ENCODE results near the gene ATCAY.
"Not testable (repeated sequence)": the region's sequence is repeated elsewhere in the genome, so short reads cannot be mapped to it uniquely, and the experiment has no call there.

The ATCAY gene

DNA sequence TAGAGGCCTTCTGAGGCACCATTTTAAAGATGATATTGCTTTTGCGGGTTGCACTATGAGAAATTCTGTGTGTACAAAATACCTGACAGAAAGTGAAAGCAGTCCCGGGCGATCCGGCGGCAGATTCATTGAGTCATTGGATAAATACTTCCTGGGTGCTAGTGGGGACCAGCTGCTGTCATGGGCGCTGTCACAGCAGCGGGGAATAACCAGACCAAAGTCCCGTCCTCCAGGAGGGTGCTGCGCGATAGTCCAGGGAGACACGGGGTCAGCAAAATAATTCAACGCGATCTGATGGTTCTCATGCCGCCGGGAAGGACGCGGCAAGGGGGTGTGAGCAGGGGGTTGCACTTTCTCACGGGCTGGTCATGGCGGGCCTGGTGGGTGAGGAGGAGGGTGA lies 25.2 kb upstream of the ATCAY start:
- no peak for DNase-seq (ENCODE audit: low read depth in 2 of 2)

DNA sequence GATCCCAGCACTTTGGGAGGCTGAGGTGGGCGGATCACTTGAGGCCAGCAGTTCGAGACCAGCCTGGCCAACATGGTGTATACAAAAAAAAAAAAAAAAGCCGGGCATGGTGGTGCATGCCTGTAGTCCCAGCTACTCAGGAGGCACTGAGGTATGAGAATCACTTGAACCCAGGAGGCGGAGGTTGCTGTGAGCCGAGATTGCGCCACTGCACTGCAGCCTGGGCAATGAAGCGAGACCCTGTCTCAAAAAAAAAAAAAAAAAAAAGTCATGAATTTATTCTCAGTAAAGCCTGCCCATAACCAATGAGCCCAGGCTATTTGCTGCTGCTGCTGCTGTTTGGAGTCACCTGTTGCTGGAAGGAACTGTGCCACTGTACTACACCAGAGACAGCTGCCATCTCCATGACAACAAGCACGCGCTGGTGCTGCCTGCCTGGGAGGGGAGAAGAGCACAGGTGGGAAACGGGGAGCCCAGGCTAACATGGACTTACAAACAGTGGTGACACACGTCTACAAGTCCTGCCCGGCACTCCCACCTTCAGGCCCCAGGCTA lies 23.0 kb upstream of the ATCAY start:
- DNase-seq (ENCODE audit: low read depth in 2 of 2) = no peak

DNA sequence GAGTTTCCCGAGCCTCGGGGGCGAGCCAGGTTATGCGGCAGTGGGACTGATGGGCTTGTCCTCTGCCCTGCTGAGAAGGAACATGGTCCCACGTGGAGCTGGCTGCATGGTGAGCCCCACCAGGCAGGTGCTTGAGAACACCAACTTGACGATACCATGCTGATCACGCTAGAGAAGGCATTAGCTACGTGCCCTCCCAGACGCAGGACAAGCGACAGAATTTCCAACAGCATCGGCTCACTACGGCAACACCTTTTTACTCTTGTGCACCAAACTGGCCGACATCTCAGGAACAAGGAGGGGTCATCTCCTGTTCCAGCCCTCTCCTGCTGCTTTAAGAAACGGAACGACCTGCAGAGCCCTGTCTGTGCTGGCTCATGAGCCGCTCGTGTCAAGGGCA lies 20.0 kb upstream of the ATCAY start:
- DNase-seq (ENCODE audit: low read depth in 2 of 2) = no peak

DNA sequence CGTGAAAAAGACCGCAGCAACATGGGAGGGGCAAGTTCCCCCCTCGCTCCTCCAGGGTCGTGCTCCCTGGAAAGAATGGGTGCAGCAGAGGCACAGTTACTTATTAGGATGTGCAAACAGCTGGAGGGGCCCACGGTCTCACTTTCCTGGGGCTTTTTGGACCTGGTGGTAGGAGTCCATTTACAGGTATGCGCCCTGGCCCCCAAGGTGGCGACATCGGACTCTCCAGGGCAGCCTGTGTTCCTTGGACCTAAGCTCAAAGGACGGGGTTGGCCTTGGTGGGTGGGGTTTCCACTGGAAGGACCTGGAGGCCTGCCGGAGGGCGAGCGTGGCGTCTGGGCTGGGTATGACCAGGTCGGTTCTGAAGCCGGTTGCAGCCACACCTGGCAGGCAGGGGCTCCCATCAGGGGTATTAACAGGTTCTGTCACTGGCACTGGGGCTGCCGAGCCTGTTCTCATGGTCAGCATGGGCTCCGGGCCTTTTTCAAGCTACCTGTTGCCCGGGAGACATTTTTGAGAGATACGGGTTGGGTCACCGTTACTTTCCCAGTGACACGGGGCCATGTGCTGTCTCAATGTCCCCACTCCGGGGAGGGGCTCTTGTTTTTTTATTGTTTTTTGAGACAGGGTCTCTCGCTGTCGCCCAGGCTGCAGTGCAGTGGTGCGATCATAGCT lies 17.5 kb upstream of the ATCAY start:
- DNase-seq (ENCODE audit: low read depth in 2 of 2) = no peak

DNA sequence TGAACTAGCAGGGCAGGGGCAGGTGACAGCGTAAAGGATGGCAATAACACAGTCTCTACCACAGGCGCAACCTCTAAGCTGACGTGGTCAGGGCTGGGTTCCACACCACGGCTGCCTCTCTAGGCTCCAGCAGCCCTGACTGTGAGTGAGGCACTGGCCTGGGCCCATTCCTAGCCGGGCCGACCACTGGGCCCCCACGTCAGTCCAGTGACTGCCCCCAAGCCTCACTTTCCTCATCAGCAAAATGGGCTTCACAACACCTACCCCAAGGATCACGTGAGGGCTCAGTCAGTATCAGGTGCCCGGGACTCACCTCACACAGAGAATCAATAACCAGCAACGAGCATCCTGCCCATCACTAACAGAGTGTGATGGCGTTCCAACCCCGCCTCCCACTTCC lies 16.8 kb upstream of the ATCAY start:
- no peak for DNase-seq (ENCODE audit: low read depth in 2 of 2)

DNA sequence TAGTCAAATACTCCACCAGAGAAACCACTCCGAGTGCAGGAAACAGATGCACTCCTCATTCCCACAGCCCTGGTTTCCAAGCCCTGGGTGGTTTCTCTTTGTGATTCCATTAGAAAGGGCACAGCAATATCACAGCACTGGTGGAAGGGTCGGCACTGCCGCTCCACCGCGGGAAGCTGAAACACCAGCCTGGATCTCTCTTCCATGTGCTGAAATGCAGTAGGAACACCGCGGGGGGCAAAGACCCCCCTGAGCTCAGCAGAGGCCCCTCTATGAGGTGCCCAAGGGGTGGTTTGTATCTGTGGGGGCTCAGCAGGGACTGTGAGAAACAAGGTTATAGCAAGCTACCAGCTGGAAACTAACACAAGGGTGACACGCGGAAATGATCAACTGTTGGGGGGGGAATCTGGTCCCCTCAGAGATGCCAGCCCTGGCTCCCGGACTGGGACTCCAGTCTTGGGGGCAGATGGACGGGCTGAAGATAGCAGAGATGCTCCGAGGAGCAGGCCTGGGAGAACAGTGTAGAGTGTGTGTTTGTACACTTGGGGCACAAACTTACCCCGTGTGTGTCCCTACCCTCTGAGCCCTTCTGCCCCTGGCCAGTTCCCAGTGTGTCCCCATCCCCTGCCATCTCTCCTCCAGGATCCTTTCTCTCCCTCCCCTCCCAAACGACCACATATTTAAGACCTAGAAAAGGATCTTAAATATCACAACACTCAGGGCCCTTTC lies 13.4 kb upstream of the ATCAY start:
- no peak for DNase-seq (ENCODE audit: low read depth in 2 of 2)

DNA sequence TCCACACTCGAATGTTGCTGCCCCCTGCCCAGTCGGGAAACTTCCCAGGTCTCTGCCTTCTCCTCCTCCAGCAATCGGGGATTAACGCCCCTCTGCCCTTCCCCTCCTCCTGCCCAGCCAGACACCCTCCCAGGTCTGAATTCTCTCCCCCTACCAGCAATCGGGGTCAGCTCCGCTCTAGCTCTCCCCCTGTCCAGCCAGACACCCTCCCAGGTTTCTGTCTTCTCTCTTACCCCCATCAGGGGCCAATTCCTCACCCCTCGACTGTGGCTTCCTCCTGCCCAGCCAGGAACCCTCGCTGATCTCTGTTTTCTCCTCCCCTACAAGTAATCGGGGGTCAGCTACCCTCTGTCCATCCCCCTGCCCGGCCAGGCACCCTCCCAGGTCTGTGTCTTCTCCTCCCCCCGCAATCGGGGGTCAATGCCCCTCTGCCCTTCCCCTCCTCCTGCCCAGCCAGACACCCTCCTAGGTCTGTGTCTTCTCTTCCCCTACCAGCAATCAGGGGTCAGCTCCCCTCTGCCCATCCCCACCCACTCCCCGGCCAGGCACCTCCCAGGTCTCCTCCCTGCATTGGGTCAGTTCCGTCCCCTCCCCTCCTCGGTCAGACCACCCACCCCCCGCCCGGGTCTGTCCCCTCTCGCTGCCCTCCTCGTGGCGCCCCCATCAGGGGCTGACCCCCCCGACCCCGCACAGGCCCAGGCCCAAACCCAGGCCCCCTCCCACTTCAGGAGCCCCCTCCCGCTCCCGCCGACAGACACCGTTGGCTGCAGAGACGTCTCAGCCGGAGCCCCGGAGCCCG lies 12.3 kb upstream of the ATCAY start:
- no peak for DNase-seq (ENCODE audit: low read depth in 2 of 2)

DNA sequence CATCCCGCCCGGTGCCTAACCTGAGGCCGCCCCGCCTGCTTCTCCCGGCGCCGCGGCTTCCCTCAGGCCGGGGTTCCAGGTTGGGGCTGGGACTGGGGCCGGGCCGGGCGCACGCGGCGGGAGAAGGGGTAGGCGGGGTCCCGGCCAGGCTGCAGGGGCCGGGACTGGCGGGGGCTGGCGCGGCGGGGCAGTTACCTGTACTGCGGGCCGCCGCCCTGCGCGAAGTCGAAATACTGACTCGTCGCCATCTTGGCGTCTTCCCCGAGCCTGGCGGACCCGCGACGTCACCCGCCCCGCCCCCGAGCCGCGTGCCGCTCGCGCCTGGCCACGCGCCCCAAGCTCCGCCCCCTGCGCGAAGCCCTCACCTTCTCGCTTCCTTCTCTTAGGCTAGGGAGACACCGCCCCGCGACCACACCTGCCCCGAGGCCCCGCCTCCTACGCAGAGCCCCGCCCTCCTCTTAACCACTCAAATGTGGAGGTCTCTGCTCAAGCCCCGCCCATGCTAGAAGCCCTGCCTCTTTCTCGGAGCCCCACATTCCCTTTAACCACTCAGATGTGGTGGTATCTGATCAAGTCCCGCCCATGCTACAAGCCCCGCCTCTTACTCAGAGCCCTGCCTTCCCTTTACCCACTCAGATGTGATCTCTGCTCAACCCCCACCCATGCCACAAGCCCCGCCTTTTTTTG lies 11.6 kb upstream of the ATCAY start, which contains the start of gene ZFR2:
Gene ZFR2 (minus strand): TSS at position 269 of the 687 bp plus-strand sequence. CDS start 21 bp downstream, at position 248.
- peak in 1 of 2 donors; percentile 10 for DNase-seq (ENCODE audit: low read depth in 2 of 2)

DNA sequence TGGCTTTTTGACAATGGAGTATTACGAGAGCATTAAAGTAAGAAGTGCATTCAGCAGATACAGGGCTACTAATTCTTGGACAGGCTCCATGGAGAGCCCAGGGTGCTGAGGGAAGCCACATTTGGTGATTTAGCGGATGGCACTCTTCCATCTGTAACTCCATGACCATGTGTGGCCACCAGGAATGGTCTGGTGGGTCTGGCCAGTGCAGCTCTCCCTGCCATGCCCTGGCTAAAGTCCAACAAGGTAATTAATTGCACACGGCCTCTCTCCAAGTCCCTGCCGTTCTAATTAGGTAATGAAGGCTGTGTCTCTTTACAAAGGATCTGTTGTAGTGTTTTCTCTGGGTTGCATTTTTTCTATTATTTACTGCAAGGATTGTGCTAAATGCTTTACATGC lies 7.3 kb upstream of the ATCAY start:
- DNase-seq (ENCODE audit: low read depth in 2 of 2) = no peak

DNA sequence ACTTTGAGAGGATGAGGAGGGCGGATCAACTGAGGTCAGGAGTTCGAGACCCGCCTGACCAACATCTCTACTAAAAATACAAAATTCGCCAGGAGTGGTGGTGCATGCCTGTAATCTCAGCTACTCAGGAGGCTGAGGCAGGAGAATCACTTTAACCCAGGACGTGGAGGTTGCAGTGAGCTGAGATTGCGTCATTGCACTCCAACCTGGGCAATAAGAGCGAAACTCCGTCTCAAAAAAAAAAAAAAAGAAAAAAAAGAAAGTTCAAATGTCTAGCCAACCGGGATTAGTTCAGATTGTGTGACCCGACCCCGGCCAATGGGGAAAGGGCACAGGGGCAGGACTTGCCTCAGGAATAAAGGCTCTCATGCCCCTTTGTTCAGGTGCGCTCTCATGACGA lies 5.8 kb upstream of the ATCAY start:
- not testable (repeated sequence) for DNase-seq (ENCODE audit: low read depth in 2 of 2)

DNA sequence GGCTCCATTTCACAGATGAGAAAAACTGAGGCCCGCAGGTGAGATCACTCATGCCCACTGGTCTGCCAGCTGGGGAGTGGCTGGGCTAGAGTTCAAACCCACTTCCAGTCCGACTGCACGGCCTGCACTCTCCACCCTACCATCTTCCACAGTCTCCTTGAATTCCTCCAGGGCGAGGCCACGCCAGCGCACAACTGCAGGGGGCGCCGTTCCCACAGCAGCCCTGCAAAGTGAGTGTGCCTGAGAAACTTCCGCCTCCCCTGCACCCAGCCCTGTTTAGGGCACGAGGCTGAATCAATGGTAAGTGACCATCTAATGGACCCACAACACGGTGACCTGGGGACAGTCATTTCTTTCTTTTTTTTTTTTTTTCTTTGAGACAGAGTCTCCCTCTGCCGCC lies 829 bp upstream of the ATCAY start:
- DNase-seq (ENCODE audit: low read depth in 2 of 2) = no peak

DNA sequence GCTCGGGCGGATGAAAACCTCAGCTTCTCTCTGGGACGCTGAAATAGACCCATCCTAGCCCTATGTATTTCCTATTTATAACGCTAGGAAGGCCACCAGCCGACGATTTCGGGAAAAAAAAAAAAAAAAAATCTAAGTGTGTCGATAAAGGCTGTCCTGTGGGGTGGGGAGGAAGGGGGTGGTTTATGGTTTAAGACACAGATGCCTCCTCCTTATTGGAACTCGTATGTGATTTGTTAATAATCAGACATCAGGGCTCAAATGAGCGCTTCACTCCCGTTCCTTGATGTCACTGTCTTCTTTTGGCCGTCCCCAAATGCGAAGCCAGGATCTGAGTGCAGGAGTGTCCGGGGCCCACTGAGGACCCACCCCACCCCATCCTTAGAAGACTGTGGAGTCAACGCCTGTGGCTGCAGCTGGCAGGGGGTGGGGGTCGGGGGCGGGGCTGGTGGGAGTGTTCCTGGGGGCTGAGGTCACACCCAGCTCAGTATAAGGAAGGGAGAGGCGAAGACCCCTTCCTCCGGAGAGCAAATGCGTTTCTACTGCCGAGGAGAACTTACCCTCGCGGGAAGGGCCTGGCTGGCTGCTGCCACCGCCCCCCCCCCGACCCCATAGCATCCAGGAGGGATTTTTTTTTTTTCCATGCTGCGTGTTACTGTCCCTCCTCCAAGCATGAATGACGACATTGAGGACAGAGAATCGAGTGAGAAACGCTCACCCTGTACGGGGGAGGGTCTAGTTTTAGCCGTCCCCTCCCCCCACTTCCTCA lies 971 bp downstream of the ATCAY start:
- DNase-seq (ENCODE audit: low read depth in 2 of 2) = no peak

DNA sequence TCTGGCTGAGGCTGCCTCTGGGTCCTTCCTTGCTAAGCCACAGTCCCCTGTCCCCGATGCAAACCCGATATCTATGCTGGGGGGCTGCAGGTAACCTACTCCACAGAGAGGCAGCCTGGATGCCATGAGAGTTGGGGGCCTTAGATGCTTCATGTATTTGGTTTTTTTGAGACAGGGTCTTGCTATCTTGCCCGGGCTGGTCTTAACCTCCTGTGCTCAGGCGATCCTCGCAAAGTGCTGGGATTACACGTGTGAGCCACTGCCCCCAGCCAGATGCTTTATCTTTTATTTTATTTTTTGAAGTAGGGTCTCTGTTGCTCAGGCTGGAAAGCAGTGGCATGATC lies 1.5 kb downstream of the ATCAY start:
- DNase-seq (ENCODE audit: low read depth in 2 of 2) = no peak

DNA sequence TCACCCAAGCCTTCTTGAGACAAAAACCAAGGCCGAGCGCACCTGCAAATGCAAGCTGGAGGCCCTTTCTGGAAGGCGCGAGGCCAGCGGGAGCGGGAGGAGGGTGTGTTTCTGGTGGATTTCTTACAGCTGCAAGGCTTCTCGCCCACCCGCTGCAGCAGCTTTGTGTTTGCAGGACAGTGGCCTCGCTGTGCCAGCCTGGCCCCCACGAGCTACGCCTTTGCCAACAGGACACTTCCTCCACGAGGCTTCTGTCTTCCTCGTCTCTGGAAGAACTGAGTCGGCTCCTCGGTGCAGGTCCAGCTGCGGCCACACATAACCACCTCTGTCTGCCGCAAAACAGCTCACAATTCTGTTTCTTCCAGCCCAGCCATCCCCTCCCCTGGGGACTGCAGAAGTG lies 10.1 kb downstream of the ATCAY start:
- no peak for DNase-seq (ENCODE audit: low read depth in 2 of 2)

DNA sequence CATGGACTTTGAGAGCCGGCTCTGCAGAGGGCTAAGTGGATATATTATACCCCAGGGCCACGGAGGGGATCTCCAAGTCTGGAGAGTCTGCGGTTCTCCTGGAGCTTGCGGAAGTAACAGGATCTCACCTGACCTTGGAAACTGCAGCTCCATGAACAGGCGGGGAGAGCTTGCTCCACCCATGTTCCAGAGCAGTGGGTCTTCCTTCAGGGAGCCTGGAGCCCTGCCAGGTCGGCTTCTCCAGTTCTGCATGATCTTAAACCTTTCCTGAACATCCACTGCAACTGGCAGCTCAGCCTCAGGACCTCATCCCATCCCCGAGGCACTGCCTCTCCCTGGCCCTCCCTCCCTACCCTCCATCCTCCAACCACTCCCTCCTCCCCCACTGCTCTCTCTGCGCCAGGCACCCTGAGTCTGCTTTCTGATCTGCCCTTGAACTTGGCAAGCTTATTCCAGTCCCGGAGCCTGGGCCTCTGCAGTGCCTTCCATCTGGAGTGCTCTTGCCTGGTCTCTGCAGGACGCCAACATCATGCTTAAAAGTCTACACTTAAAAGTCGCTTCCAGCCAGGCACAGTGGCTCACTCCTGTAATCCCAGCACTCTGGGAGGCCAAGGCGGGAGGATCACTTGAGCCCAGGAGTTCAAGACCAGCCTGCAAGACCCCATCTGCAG lies 13.2 kb downstream of the ATCAY start:
- DNase-seq (ENCODE audit: low read depth in 2 of 2) = no peak

DNA sequence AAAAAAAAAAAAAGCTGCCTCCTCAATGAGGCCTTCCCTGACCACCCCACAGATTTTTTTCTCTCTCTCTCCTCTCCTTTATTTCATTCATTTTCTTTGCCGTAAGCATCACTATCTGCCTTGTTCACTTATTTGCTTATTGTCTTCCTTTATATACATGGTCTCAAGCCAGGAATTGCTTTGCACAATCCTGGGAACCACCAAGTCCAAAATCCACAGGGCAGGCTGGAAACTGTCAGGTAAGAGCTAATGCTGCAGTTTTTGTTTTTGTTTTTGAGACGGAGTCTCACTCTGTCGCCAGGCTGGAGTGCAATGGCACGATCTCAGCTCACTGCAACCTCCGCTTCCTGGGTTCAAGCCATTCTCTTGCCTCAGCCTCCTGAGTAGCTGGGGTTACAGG lies 14.5 kb downstream of the ATCAY start:
- not testable (repeated sequence) for DNase-seq (ENCODE audit: low read depth in 2 of 2)

DNA sequence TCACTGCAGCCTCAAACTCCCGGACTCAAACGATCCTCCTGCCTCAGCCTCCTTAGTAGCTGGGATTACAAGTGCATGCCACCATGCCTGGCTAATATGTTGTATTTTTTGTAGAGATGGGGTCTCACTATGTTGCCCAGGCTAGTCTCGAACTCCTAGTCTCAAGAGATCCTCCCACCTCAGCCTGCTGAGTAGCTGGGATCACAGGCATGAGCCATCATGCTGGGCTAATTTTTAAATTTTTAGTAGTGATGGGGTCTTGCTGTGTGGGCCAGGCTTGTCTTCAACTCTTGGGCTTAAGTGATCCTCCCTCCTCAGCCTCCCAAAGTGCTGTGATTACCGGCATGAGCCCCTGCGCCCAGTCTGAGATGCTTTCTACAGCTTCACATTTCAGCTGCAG lies 15.3 kb downstream of the ATCAY start:
- DNase-seq (ENCODE audit: low read depth in 2 of 2) = no peak

DNA sequence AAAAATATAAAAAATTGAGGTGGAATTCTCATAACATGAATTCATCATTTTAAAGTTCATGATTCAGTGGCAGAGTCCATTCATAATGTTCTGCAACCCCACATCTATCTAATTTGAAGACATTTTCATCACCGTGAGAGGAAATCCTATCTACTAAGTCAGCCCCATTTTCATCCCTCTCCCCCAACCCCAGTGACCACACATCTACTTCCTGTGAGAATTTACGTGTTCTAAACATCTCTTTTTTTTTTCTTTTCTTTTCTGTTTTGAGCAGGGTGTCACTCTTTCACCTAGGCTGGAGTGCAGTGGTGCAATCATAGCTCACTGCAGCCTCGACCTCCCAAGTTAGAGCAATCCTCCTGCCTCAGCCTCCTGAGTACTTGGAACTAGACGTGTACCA lies 17.5 kb downstream of the ATCAY start:
- no peak for DNase-seq (ENCODE audit: low read depth in 2 of 2)

DNA sequence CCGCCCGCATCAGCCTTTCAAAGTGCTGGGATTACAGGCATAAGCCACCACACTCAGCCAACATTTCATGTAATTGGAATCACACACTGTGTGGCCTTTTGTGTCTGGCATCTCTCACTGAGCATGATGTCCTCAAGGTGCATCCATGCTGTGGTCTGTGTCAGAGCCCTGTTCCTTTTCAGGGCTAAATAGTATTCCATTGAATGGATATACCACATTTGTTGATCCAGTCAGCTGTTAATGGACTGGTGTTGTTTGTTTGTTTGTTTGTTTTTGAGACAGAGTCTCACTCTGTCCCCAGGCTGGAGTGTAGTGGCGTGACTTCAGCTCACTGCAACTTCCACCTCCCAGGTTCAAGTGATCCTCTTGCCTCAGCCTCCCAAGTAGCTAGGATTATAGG lies 17.9 kb downstream of the ATCAY start:
- no peak for DNase-seq (ENCODE audit: low read depth in 2 of 2)

DNA sequence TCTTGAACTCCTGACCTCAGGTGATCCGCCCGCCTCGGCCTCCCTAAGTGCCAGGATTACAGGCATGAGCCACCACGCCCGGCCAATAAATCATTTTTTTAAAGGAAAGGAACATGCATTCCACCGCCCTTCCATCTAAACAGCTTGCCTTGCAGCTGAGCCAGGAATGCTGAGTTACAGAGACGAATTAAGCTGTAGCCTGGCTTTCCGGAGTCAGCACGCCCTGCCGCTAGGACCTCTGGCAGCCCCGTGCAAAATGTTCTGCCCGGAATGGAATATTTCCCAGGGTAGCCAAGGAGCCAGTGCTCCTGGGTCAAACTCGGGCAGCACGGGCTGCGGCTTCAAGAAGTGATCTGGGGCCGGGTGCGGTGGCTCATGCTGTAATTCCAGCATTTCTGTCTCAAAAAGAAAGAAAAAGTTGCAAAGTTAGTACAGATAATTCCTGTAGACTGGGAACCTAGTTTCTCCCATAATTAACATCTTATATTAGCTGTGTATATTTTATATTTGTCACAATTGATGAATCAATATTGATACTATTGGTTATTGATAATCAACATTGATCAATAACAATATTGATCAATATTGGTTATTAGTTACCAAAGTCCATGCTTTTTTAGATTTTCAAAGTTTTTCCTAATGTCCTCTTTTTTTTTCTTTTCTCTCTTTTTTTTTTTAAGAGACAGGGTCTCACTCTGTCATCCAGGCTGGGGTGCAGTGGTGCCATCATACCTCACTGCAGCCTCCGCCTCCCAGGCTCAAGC lies 19.2 kb downstream of the ATCAY start:
- no peak for DNase-seq (ENCODE audit: low read depth in 2 of 2)
